ENCODE results near the gene ZMIZ1. TPM values are rescaled to one million over a fixed set of nuclear protein-coding genes. Genes with fewer than 3 reads are reported as not detected.

Gene ZMIZ1
- total RNA-seq, 1 experiment from 2014 or later = 28.4 TPM

DNA sequence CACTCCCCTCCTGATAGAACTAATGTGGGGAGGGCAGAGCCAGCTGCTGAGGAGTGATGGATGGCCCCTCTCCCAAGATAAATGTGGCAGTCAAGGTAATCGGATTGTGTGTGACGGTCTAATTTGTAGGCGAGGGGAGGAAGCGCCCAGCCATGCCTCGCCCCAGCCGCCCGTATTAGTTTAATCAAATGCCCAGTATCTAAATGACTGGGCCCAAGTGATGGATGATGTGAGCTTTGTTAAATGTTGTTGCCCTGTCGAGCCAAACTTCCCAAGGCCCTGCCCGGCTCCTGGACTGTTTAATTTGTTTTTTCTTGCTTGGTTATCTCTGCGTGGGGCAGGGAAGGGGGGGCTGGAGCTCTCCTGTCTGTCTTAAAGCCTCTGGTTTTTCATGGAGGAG lies 190.1 kb downstream of the ZMIZ1 start:
- intact Hi-C loops (cut with micrococcal nuclease) = no loop called here
- H3K4me3 ChIP-seq (replicated peaks in 1 of 2; ENCODE audit: low read depth in 1 of 2, low read length in 2 of 2) = no peak overlapping the region
- no peaks in the 10 kb centered on the region for H3K9me2 ChIP-seq (ENCODE audit: insufficient read depth)
- no TSS peak for BruUV-seq (replicated peaks)
- TF ChIP-seq CEBPB (IDR thresholded peaks at IDR 0.05; ENCODE audit: low read depth) = no peak
- no peak for TF ChIP-seq JUND (IDR thresholded peaks at IDR 0.05)
- no peak for TF ChIP-seq TCF7L2 (IDR thresholded peaks at IDR 0.05; ENCODE audit: borderline replicate concordance, extremely low read depth, insufficient read depth, insufficient read length)
- no peak for TF ChIP-seq ZNF274 (IDR thresholded peaks at IDR 0.05; ENCODE audit: low read depth, low read length)
- TF ChIP-seq POLR2AphosphoS5 (IDR thresholded peaks at IDR 0.05; ENCODE audit: low read depth, low read length) = no peak
- TF ChIP-seq CBX3 (IDR thresholded peaks at IDR 0.05; ENCODE audit: low read depth) = no peak
- TF ChIP-seq, protein P1, sequence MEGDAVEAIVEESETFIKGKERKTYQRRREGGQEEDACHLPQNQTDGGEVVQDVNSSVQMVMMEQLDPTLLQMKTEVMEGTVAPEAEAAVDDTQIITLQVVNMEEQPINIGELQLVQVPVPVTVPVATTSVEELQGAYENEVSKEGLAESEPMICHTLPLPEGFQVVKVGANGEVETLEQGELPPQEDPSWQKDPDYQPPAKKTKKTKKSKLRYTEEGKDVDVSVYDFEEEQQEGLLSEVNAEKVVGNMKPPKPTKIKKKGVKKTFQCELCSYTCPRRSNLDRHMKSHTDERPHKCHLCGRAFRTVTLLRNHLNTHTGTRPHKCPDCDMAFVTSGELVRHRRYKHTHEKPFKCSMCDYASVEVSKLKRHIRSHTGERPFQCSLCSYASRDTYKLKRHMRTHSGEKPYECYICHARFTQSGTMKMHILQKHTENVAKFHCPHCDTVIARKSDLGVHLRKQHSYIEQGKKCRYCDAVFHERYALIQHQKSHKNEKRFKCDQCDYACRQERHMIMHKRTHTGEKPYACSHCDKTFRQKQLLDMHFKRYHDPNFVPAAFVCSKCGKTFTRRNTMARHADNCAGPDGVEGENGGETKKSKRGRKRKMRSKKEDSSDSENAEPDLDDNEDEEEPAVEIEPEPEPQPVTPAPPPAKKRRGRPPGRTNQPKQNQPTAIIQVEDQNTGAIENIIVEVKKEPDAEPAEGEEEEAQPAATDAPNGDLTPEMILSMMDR (IDR thresholded peaks at IDR 0.05 in 2 of 3, conservative IDR thresholded peaks at IDR 0.05 in 1 of 3; ENCODE audit: borderline replicate concordance in 1 of 3, insufficient read depth in 1 of 3, low read depth in 2 of 3, low read length in 2 of 3) = no peak
- TF ChIP-seq, protein P2, sequence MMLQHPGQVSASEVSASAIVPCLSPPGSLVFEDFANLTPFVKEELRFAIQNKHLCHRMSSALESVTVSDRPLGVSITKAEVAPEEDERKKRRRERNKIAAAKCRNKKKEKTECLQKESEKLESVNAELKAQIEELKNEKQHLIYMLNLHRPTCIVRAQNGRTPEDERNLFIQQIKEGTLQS (IDR thresholded peaks at IDR 0.05) = no peak
- TF ChIP-seq POLR2A (IDR thresholded peaks at IDR 0.05; ENCODE audit: borderline replicate concordance, extremely low read depth, insufficient read depth, insufficient read length) = no peak
- no peak for TF ChIP-seq MAX (IDR thresholded peaks at IDR 0.05)
- TF ChIP-seq YY1 (IDR thresholded peaks at IDR 0.05; ENCODE audit: extremely low read depth, insufficient replicate concordance, low read depth, low read length) = no peak
- TF ChIP-seq EGR1 (IDR thresholded peaks at IDR 0.05; ENCODE audit: low read depth) = no peak
- no peak for TF ChIP-seq ZFX (IDR thresholded peaks at IDR 0.05)
- no peak for TF ChIP-seq RAD21 (IDR thresholded peaks at IDR 0.05; ENCODE audit: low read depth)
- POLR2A ChIA-PET = no interaction called here
- no peak overlapping the region for H3K27ac ChIP-seq (ENCODE audit: low read depth, low read length)
- H3K36me3 ChIP-seq (ENCODE audit: control insufficient read depth in 1 of 2, insufficient read depth in 2 of 2, low read length in 2 of 2) = no peaks in the 10 kb centered on the region
- no peaks in the 10 kb centered on the region for H3K27me3 ChIP-seq (ENCODE audit: insufficient read depth, low read length)
- H3K4me1 ChIP-seq (ENCODE audit: control insufficient read depth in 1 of 2, insufficient read depth in 2 of 2, low read length in 2 of 2) = peaks cover 0 to 9% of the 10 kb centered on the region in 2 experiments; a peak in 2 of 4 replicates
- no peak overlapping the region for H3K4me2 ChIP-seq (ENCODE audit: low read length)
- H4K20me1 ChIP-seq (ENCODE audit: insufficient read depth) = no peaks in the 10 kb centered on the region
- H3K9me3 ChIP-seq (ENCODE audit: control insufficient read depth in 1 of 2, insufficient read depth in 1 of 2, low read depth in 1 of 2, low read length in 2 of 2) = no peaks in the 10 kb centered on the region
- H3K9ac ChIP-seq (ENCODE audit: low read length) = no peak overlapping the region
- H3K79me2 ChIP-seq (ENCODE audit: insufficient read depth, low read length) = no peaks in the 10 kb centered on the region
- H2AFZ ChIP-seq (ENCODE audit: low read depth, low read length, poor library complexity, severe bottlenecking) = no peak overlapping the region
- CTCF ChIA-PET = no interaction called here
- RAD21 ChIA-PET (ENCODE audit: low non-redundant PET in 1 of 2, low total read pairs in 2 of 2, uncharacterized antibody in 2 of 2, unreplicated experiment in 2 of 2) = no interaction called here
- ATAC-seq (no peak), DNase-seq (ENCODE audit: low read depth, low spot score) (no peak)
